Common myeloid progenitor, CD34-positive (primary cell): Measurements from ENCODE around the gene ANGPTL8.

Experiments
- CTCF ChIA-PET: fragments of 350-600 bp; sonication (Branson Sonifier 250); formaldehyde crosslinking; loops from one replicate; lab custom pipeline; 2021; ENCODE audit warnings: antibody characterized with exemption; lab: Charles Lee
- POLR2A ChIA-PET: fragments of 350-600 bp; sonication (Branson Sonifier 250); formaldehyde crosslinking; loops from one replicate; lab custom pipeline; 2021; ENCODE audit warnings: antibody characterized with exemption; lab: Charles Lee
- DNase-seq, 3 donors: peaks; one replicate each; pipeline versions ENCODE4 v3.0.0 to v3.0.0-alpha.2; 2013
- H3K27ac ChIP-seq, 2 experiments: 1 replicate in 1 of 2; 2 replicates in 1 of 2; pipeline ENCODE4 v1.7.0; 2013; ENCODE audit warnings: inconsistent platforms in 2 of 2, low read length in 2 of 2, mild to moderate bottlenecking in 2 of 2, low read depth in 1 of 2, moderate library complexity in 1 of 2; ENCODE audit not compliant: severe bottlenecking in 2 of 2, insufficient read depth in 1 of 2, poor library complexity in 1 of 2
- H3K27me3 ChIP-seq, 5 experiments: replicated peaks in 2 of 5; 1 replicate in 3 of 5; 2 replicates in 2 of 5; pipeline versions ENCODE4 v1.6.1 to v1.7.0; 2013; ENCODE audit warnings: low read length in 4 of 5, mild to moderate bottlenecking in 2 of 5, moderate library complexity in 2 of 5, inconsistent platforms in 1 of 5; ENCODE audit not compliant: insufficient read depth in 5 of 5, control insufficient read depth in 4 of 5
- H3K36me3 ChIP-seq, 4 experiments: 1 replicate in 2 of 4; 2 replicates in 2 of 4; pipeline versions ENCODE4 v1.6.1 to v1.7.0; 2013; ENCODE audit warnings: low read length in 3 of 4, control low read depth in 1 of 4, mild to moderate bottlenecking in 1 of 4; ENCODE audit not compliant: control insufficient read depth in 4 of 4, insufficient read depth in 4 of 4
- H3K4me1 ChIP-seq, 4 experiments: 1 replicate in 3 of 4; 2 replicates in 1 of 4; pipeline versions ENCODE4 v1.6.1 to v1.7.1; 2013; ENCODE audit warnings: low read length in 3 of 4, mild to moderate bottlenecking in 3 of 4, control low read depth in 1 of 4, inconsistent platforms in 1 of 4, moderate library complexity in 1 of 4; ENCODE audit not compliant: control insufficient read depth in 4 of 4, insufficient read depth in 4 of 4; ENCODE audit errors: control extremely low read depth in 1 of 4
- H3K4me3 ChIP-seq, 7 experiments: 1 replicate in 4 of 7; 2 replicates in 3 of 7; pipeline versions ENCODE4 v1.5.1 to v1.7.0; 2013; ENCODE audit warnings: mild to moderate bottlenecking in 7 of 7, low read length in 6 of 7, moderate library complexity in 6 of 7, inconsistent platforms in 2 of 7, low read depth in 2 of 7, control low read depth in 1 of 7; ENCODE audit not compliant: insufficient read depth in 4 of 7, control insufficient read depth in 1 of 7; ENCODE audit errors: extremely low read depth in 1 of 7
- H3K9me3 ChIP-seq, 5 experiments: 1 replicate in 4 of 5; 2 replicates in 1 of 5; pipeline versions ENCODE4 v1.6.1 to v1.7.1; 2013; ENCODE audit warnings: low read length in 4 of 5, mild to moderate bottlenecking in 2 of 5, inconsistent platforms in 1 of 5, low read depth in 1 of 5, moderate library complexity in 1 of 5; ENCODE audit not compliant: control insufficient read depth in 4 of 5, insufficient read depth in 2 of 5; ENCODE audit errors: control extremely low read depth in 1 of 5
- WGBS: methylation state at CpG from one replicate; pipeline ENCODE4 v1.1.5; 2013; ENCODE audit not compliant: insufficient coverage; 5-methylcytosine and 5-hydroxymethylcytosine counted together

ANGPTL8 gene

DNA sequence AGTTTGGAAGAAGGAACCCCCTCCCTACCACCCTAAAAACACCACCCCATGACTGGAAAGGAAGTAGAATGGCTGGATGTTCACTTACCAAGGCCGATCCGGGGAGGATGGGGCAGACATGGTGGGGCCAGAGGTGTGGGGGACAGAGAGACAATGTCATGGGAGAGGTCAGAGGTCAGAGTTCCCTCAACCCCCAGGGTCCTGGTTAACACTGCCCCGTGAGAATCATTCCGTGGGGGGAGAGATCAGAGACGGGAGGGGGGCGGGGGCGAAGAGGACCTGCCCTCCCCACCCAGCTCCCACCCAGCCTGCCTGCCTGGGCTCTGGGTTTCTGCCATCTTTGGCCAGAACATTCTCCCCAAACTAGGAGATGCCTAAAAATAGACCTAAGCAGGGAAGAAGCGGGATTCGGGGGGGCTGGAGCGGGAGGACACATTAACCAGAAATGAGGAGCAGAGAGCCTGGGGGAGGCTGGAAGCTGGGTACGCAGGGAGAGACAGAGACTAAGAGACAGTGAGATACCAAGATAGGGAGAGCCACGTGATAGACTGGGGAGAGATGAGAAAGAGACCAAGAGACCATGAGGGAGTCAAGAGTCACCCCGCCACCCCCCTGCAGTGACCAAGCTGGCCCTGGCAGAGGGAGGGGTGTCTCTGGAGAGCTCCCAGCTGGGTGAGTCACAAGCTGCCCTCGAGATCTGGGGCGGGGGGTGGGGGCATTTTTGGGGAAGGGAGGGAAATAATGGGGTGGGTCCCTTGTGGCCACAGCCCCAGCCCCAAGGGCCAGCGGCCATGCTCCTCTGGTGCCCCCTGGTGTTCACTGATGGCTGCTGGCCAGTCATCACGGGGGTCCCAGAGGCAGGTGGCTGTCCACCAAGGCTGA is 36.0 kb upstream of the ANGPTL8 start:
- POLR2A ChIA-PET: interaction anchor here (0.6 kb wide), 1 partner anchor 83 kb away, joined by 6 read pairs; no protein-coding TSS in a partner anchor

GRCh38 chr19:11204076-11204602 is 35.3 kb upstream of the ANGPTL8 start:
- WGBS: 100% methylated on average over 1 of the region's 9 CpGs
- DNase-seq: peak in 1 of 3 donors; percentile 31
- POLR2A ChIA-PET: no interaction called here
- Histone ChIP-seq H3K9me3 (no peaks in the 10 kb centered on the region), H3K4me1 (peaks cover 4 to 34% (median 23%) of the 10 kb centered on the region in 4 experiments), H3K27me3 (no peaks in the 10 kb centered on the region), H3K36me3 (no peaks in the 10 kb centered on the region), H3K4me3 (no peak overlapping the region), H3K27ac (peak overlapping the region in 1 of 2 experiments; percentile 12)
- CTCF ChIA-PET: interaction anchor here (0.7 to 2.6 kb wide), 9 partner anchors 9 to 78 kb away, joined by 3 to 16 read pairs (median 5); no protein-coding TSS in a partner anchor

More for the DNA sequence above, 36.0 kb upstream of the ANGPTL8 start:
- Histone ChIP-seq H3K9me3 (no peaks in the 10 kb centered on the region), H3K4me1 (peaks cover 4 to 39% (median 23%) of the 10 kb centered on the region in 4 experiments), H3K36me3 (no peaks in the 10 kb centered on the region), H3K4me3 (no peak overlapping the region), H3K27me3 (no peaks in the 10 kb centered on the region), H3K27ac (no peak overlapping the region)
- CTCF ChIA-PET: interaction anchor here (0.7 to 2.6 kb wide), 10 partner anchors 9 to 77 kb away, joined by 3 to 16 read pairs (median 4); no protein-coding TSS in a partner anchor
- peak; percentile 66 to 90 (median 85) for DNase-seq
- WGBS: 44% methylated on average over 10 of the region's 17 CpGs

- Histone ChIP-seq H3K4me3 (peak overlapping the region in 1 of 7 experiments; percentile 1), H3K4me1 (peaks cover 4 to 32% (median 23%) of the 10 kb centered on the region in 4 experiments), H3K36me3 (no peaks in the 10 kb centered on the region), H3K9me3 (no peaks in the 10 kb centered on the region), H3K27ac (peak overlapping the region in 1 of 2 experiments; percentile 45), H3K27me3 (no peaks in the 10 kb centered on the region)
- WGBS: 0% methylated on average over 2 of the region's 5 CpGs
- POLR2A ChIA-PET: no interaction called here
- CTCF ChIA-PET: interaction anchor here (0.9 to 2.6 kb wide), 8 partner anchors 10 to 79 kb away, joined by 3 to 16 read pairs (median 6); no protein-coding TSS in a partner anchor
- peak; percentile 93 to 99 (median 99) for DNase-seq
Measured at GRCh38 chr19:11204943-11205349, 34.5 kb upstream of the ANGPTL8 start.

GRCh38 chr19:11205939-11206570 is 33.4 kb upstream of the ANGPTL8 start:
- Histone ChIP-seq H3K36me3 (no peaks in the 10 kb centered on the region), H3K27me3 (no peaks in the 10 kb centered on the region), H3K4me3 (no peak overlapping the region), H3K9me3 (no peaks in the 10 kb centered on the region), H3K4me1 (peaks cover 4 to 32% (median 23%) of the 10 kb centered on the region in 4 experiments), H3K27ac (no peak overlapping the region)
- POLR2A ChIA-PET: interaction anchor here (0.6 kb wide), 1 partner anchor 48 kb away, joined by 4 read pairs; no protein-coding TSS in a partner anchor
- 80% methylated on average over 5 of the region's 9 CpGs for WGBS
- peak in 2 of 3 donors; percentile 35 to 55 for DNase-seq
- CTCF ChIA-PET: interaction anchor here (0.6 kb wide), 3 partner anchors 15 to 80 kb away, joined by 3 read pairs; no protein-coding TSS in a partner anchor

GRCh38 chr19:11208561-11209471 is 30.6 kb upstream of the ANGPTL8 start:
- peak in 2 of 3 donors; percentile 29 to 51 for DNase-seq
- 90% methylated on average over 29 of the region's 38 CpGs for WGBS
- ChIA-PET CTCF (interaction anchor here (1.9 kb wide), 1 partner anchor 15 kb away, joined by 6 read pairs; no protein-coding TSS in a partner anchor), POLR2A (no interaction called here)
- Histone ChIP-seq H3K9me3 (no peaks in the 10 kb centered on the region), H3K4me3 (no peak overlapping the region), H3K27me3 (no peaks in the 10 kb centered on the region), H3K36me3 (no peaks in the 10 kb centered on the region), H3K27ac (no peak overlapping the region), H3K4me1 (peaks cover 4 to 22% (median 16%) of the 10 kb centered on the region in 4 experiments)
